LoVo (cell line): Measurements from ENCODE around the gene PILRA.

Experiments
- DNase-seq: peaks from one replicate; pipeline ENCODE4 v3.0.0-alpha.2; 2016; ENCODE audit warnings: low spot score

Gene PILRA

GRCh38 chr7:100411101-100411500, 37.8 kb downstream of the PILRA start:
- DNase-seq = no peak

- no peak for DNase-seq
These were observed 40.1 kb downstream of the PILRA start for GRCh38 chr7:100413346-100413745.

DNA sequence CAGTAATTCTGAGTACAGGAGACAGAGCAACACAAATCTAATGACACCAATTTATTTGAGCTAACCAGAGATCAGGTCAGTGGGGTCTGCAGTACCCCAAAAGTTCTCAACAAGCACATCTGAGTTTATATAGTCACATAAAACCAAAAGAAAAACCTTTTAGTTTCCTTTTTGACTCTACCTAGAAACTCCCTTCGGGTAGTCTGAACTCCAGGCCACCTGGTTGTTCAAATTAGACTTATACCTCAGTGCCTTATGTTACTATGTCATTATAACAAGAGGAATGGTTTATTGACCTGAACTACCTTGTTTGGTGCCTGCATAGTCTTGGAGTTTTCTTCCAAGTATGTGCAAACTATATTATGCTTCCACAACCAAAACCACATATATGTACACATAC, 40.6 kb downstream of the PILRA start:
- DNase-seq = no peak

DNA sequence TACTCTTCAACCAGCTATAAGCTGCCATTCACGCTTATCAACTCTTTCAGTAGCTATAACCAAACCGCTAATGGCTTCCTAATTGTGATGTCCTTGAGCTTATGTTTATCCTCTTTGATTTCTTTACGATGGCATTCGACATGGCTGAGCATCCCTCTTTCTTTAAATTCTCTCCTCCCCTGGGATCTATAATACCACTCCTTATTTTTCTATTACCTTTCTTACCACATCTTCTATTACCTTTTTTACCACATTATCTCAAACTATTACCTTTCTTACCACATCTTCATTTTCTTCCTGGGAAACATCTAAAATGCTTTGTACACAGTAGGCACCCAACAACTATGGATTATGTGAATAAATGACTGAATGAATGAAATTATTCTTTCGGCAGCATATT, 42.2 kb downstream of the PILRA start:
- no peak for DNase-seq

DNA sequence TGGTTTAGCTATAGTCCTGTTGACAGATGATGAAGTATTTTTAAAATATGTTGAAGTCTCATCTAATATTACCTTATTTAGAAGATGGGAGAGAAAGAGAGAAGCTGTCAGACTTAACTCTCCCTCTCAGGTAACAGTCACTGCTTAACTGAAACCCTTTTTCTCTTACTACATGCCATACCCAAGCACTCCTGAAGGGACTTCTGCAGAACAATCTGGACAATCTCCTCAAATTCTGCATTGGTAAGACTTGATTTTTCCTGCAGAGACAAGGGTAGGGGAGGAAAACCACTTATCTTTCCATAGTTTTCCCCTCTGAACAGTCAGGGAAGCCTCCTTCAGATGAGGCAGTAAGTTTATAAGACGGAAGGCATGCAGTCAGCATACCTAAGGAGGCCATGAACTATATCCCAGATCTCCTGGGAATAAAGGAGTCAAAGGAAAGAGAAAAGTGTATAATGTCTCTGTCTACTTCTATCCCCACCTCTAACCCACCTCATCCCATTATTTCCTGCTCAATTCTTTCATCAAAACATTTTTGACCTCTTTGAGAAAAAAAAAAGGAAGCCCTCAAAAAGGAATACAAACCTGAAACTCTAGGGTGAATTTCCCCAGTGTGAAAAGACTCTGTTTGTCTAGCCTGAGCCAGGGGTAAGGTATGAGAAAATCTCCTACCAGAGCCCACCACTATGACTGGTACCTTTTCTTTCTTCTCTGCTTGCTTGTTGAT, 45.8 kb downstream of the PILRA start:
- no peak for DNase-seq

DNA sequence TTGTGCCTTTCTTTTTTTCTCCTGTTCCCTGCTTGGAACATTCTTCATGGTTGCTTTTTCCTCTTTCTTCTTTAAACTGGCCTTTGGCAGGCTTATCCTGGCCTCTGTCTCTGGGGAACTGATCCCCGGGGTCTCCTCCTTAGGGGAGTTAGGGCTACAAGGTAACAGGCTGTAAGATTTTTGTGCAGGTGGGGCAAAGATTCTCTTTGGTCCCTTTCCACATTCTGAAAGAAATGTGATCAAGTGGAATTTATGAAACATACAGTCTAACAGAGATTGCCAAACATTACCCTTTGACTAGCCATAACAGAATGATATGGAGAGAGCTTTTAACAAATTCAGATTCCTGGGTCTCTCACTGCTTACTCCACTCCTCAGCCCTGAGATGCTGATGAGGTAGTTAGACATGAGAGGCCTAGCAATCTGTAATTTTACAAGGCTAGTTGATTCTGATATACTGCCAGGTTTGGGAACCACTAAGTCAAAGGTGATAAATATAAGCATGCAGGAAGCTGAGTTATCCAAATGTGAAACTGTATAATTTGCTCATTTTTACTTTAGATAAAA, 46.5 kb downstream of the PILRA start:
- DNase-seq = no peak

- DNase-seq = no peak
These were observed 50.0 kb downstream of the PILRA start for GRCh38 chr7:100423315-100423714.

DNA sequence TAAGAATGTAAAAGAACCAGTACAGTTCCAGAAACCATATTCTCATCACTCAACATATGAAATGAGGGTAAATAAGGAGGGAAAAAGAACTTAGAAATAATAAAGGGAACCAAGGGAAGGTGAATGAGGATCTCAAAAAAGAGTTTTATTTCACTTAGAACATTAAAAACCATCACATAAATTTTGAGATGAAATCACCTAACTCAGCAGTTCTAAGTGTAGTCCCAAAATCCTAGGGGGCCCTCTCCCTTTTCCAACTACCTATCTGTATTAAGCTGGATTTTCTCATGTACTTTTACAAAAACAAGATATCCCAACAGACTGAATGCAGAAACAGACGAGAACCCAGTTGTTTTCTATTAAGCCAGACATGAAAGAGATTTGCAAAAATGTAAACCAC, 52.1 kb downstream of the PILRA start:
- DNase-seq = no peak

DNA sequence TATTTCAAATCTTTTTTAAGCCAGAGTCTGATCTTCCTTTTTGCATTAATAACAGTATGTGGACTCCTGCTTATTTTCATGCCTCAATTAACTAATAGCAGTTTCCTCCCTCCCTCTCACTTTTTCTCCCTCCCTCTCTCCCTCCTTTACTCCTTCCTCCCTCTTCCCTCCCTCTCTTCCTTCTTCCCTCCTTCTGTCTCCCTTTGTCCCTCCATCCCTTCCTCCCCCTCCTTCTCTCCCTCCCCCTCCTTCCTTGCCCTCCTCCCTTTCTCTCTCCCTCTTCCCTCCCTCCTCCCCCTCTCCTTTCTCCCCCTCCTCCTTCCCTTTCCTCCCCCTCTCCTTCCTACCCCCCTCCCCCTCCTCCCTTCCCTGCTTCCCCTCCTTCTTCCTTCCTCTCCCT, 53.2 kb downstream of the PILRA start:
- no peak for DNase-seq

DNA sequence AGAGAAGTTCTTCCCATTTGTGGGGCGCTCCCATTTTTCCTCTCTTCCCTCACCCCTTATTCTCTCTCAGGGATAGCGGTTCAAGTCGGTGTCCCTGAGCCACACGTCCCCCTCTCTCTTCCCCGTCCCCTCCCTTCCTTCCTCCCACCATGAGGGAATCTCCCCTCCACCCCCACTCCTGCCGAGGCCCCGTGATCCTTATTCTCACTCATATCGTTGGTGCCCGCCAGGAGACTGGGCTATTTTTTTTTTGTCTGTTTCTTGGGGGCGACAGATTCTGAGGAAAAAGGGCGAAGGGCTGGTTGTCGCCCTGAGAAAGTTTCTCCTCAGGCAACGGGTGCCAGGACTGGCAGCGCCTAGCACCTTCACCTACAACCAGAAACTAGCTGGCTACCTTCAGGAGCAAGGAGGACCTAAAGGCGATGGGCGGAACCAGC, 54.5 kb downstream of the PILRA start:
- DNase-seq = no peak

GRCh38 chr7:100428199-100428966, 55.1 kb downstream of the PILRA start, which contains the start of gene ZCWPW1:
Gene ZCWPW1, minus strand, starts transcription at chr7:100428703. Its CDS starts 8,054 bp downstream, at chr7:100420649.
- DNase-seq = peak; percentile 99

GRCh38 chr7:100428967-100429636, 55.8 kb downstream of the PILRA start:
- DNase-seq = peak; percentile 100

DNA sequence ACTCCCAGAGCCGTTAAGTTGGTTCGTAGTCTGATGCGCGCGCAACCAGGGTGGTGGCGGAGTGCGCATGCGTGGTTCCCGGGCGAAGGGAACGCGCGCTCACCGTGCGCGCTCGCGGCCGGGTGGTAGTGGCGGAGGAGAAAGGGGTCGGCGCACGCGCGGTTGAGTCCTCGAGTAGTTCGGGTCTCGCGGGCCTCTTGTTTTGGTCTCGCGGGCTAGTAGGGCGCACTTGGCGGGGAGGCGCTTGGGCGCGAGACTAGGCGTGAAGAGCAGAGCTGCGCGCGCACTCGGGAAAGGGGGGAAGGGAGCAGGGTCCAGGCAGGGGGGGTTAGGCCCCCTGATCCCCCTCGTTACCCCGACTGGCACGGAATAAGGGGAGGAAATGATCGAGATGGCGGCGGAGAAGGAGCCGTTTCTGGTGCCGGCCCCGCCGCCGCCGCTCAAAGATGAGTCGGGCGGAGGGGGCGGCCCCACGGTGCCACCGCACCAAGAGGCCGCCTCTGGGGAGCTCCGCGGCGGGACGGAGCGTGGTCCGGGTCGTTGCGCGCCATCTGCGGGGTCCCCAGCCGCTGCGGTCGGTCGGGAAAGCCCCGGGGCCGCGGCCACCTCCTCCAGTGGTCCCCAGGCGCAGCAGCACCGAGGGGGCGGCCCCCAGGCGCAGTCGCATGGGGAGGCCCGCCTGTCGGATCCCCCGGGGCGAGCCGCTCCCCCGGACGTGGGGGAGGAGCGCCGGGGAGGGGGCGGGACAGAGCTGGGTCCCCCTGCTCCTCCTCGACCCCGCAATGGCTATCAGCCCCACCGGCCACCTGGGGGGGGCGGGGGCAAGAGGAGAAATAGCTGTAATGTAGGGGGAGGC, 56.6 kb downstream of the PILRA start, which contains the start of gene MEPCE:
Gene MEPCE (plus strand): TSS at position 195 of the 856 bp plus-strand sequence. CDS start 188 bp downstream, at position 383.
- peak; percentile 100 for DNase-seq

GRCh38 chr7:100430493-100431285, 57.4 kb downstream of the PILRA start:
- no peak for DNase-seq

- DNase-seq = no peak
These were observed 58.0 kb downstream of the PILRA start for GRCh38 chr7:100431286-100431735.

DNA sequence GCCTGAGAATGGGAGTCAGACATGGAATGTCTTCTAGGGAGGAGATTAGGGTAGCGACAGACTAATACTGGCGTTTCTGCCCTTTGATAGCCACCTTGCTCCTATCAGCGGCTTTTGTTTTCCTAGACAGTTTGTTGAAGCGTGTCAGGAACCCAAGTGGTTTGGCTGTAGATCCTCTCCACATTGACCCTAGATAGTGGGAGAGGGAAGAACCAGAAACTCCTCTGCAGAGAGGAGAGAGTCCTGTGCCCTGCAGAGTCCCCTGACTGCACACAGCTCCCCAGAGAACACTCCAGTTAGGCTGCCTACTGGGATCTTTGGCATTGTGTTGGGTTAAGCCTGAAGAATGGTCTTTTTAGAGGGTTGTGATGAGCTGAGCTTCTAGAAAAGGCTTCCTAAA, 58.8 kb downstream of the PILRA start:
- DNase-seq = no peak

GRCh38 chr7:100432621-100433275, 59.5 kb downstream of the PILRA start:
- DNase-seq = no peak

DNA sequence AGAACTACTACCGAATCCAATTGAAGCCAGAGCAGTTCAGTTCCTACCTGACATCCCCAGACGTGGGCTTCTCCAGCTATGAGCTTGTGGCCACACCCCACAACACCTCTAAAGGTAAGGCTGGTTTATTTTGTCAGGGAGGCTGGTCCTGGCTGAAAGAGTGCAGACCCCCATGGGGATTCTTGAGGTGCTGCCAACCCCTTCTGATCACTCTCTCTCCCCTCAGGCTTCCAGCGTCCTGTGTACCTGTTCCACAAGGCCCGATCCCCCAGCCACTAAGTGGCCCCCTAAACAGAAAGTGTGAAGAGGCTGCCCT, 59.9 kb downstream of the PILRA start:
- DNase-seq = no peak

- DNase-seq = no peak
These were observed 60.5 kb downstream of the PILRA start for GRCh38 chr7:100433592-100434296.
